Gastrocnemius medialis (tissue), 4 donors: ENCODE measurements around the gene SIRT6.

Source experiments
- CTCF ChIP-seq, 5 experiments: fragments of 450-650 bp in 3 of 5; fragments of 200-600 bp in 2 of 5; sonication (generic) in 2 of 5; IDR thresholded peaks in 4 of 5; conservative IDR thresholded peaks in 1 of 5; 1 replicate in 4 of 5; 2 replicates in 1 of 5; pipeline ENCODE4 v1.5.1; 2016 to 2019; ENCODE audit warnings: antibody characterized with exemption in 5 of 5, mild to moderate bottlenecking in 3 of 5, moderate library complexity in 3 of 5
- POLR2A ChIP-seq, 2 donors: fragments of 450-650 bp; IDR thresholded peaks; one replicate each; pipeline ENCODE4 v1.6.1; 2017; ENCODE audit warnings: antibody characterized with exemption in 2 of 2, mild to moderate bottlenecking in 2 of 2, moderate library complexity in 2 of 2

- no peak for TF ChIP-seq POLR2A (IDR thresholded peaks at IDR 0.05)
- no peak for TF ChIP-seq CTCF (IDR thresholded peaks at IDR 0.05 in 4 of 5, conservative IDR thresholded peaks at IDR 0.05 in 1 of 5)
Observed at GRCh38 chr19:4183967-4184717, 1.8 kb upstream of the SIRT6 start.
